ENCODE results near the gene NABP1. TPM values are rescaled to one million over a fixed set of nuclear protein-coding genes. Genes with fewer than 3 reads are reported as not detected.

The NABP1 gene
- polyA plus RNA-seq, 1 donor from 2014 or later = 1.5 TPM

- no peak overlapping the region for H3K4me2 ChIP-seq (ENCODE audit: low read length)
- no peak overlapping the region for H3K27ac ChIP-seq (ENCODE audit: low read length)
- H3K79me2 ChIP-seq (replicated peaks; ENCODE audit: insufficient read depth, low read length) = no peaks in the 10 kb centered on the region
- no peaks in the 10 kb centered on the region for H3K9me2 ChIP-seq (ENCODE audit: insufficient read depth, low read length)
- H3K9me3 ChIP-seq (ENCODE audit: low read length) = no peaks in the 10 kb centered on the region
- H3K9ac ChIP-seq (ENCODE audit: low read length) = no peak overlapping the region
- no peaks in the 10 kb centered on the region for H4K20me1 ChIP-seq (ENCODE audit: insufficient read depth)
- H3K36me3 ChIP-seq (ENCODE audit: insufficient read depth, low read length) = no peaks in the 10 kb centered on the region
- TF ChIP-seq TAF1 (IDR thresholded peaks at IDR 0.05; ENCODE audit: low read depth) (no peak), REST (IDR thresholded peaks at IDR 0.05; ENCODE audit: borderline replicate concordance) (no peak), EZH2 (IDR thresholded peaks at IDR 0.05; ENCODE audit: borderline replicate concordance, insufficient read depth, low read length, poor library complexity, severe bottlenecking) (no peak), SMC3 (conservative IDR thresholded peaks at IDR 0.05; ENCODE audit: poor library complexity) (no peak), CTCF (IDR thresholded peaks at IDR 0.05; ENCODE audit: poor library complexity, severe bottlenecking) (no peak), MXI1 (conservative IDR thresholded peaks at IDR 0.05; ENCODE audit: poor library complexity, severe bottlenecking) (no peak), POLR2AphosphoS5 (IDR thresholded peaks at IDR 0.05) (no peak), RAD21 (conservative IDR thresholded peaks at IDR 0.05) (no peak), EP300 (conservative IDR thresholded peaks at IDR 0.05; ENCODE audit: poor library complexity, severe bottlenecking) (no peak)
- H3K4me3 ChIP-seq (ENCODE audit: low read length) = no peak overlapping the region
- H3F3A ChIP-seq (ENCODE audit: insufficient read depth, low read length, poor library complexity, severe bottlenecking) = no peaks in the 10 kb centered on the region
- no peak overlapping the region for H2AFZ ChIP-seq (ENCODE audit: low read depth, low read length)
- no peaks in the 10 kb centered on the region for H3K27me3 ChIP-seq (ENCODE audit: insufficient read depth, low read depth, low read length)
These were observed 43.1 kb upstream of the NABP1 start for GRCh38 chr2:191634791-191635190.

- no peak overlapping the region for H3K9ac ChIP-seq (ENCODE audit: low read length)
These were observed 42.4 kb upstream of the NABP1 start for GRCh38 chr2:191635333-191636234.

More at GRCh38 chr2:191635333-191636234, 42.4 kb upstream of the NABP1 start:
- no peaks in the 10 kb centered on the region for H3F3A ChIP-seq (ENCODE audit: insufficient read depth, low read length, poor library complexity, severe bottlenecking)
- no peak overlapping the region for H3K4me2 ChIP-seq (ENCODE audit: low read length)
- TF ChIP-seq TAF1 (IDR thresholded peaks at IDR 0.05; ENCODE audit: low read depth) (no peak), EP300 (conservative IDR thresholded peaks at IDR 0.05; ENCODE audit: poor library complexity, severe bottlenecking) (no peak), POLR2AphosphoS5 (IDR thresholded peaks at IDR 0.05) (no peak), REST (IDR thresholded peaks at IDR 0.05; ENCODE audit: borderline replicate concordance) (no peak), CTCF (IDR thresholded peaks at IDR 0.05; ENCODE audit: poor library complexity, severe bottlenecking) (no peak), SMC3 (conservative IDR thresholded peaks at IDR 0.05; ENCODE audit: poor library complexity) (no peak), EZH2 (IDR thresholded peaks at IDR 0.05; ENCODE audit: borderline replicate concordance, insufficient read depth, low read length, poor library complexity, severe bottlenecking) (no peak), RAD21 (conservative IDR thresholded peaks at IDR 0.05) (no peak)
- H3K9me3 ChIP-seq (ENCODE audit: low read length) = no peaks in the 10 kb centered on the region
- H3K9me2 ChIP-seq (ENCODE audit: insufficient read depth, low read length) = no peaks in the 10 kb centered on the region
- H3K27me3 ChIP-seq (ENCODE audit: insufficient read depth, low read depth, low read length) = no peaks in the 10 kb centered on the region
- H3K4me3 ChIP-seq (ENCODE audit: low read length) = no peak overlapping the region
- no peaks in the 10 kb centered on the region for H4K20me1 ChIP-seq (ENCODE audit: insufficient read depth)
- no peak overlapping the region for H2AFZ ChIP-seq (ENCODE audit: low read depth, low read length)
- no peaks in the 10 kb centered on the region for H3K36me3 ChIP-seq (ENCODE audit: insufficient read depth, low read length)
- no peak overlapping the region for H3K27ac ChIP-seq (ENCODE audit: low read length)
- H3K79me2 ChIP-seq (replicated peaks; ENCODE audit: insufficient read depth, low read length) = no peaks in the 10 kb centered on the region

Measured in neural cell (in vitro differentiated cells).